D721Med (cell line): ENCODE results near the gene SPAG6.

Experiments used
- DNase-seq: peaks from one replicate; pipeline ENCODE4 v3.0.0; 2011; ENCODE audit warnings: low spot score; ENCODE audit not compliant: insufficient read length
- FAIRE-seq: peaks from 2 replicates; lab custom pipeline; 2011; peaks lifted over from hg19 to GRCh38; lab: Jason Lieb, UNC
- CTCF ChIP-seq: IDR thresholded peaks from 2 replicates; pipeline ENCODE4 v1.5.1; 2012; ENCODE audit warnings: mild to moderate bottlenecking, control low read depth; ENCODE audit not compliant: insufficient read depth; ENCODE audit errors: missing control alignments

SPAG6 gene

DNA sequence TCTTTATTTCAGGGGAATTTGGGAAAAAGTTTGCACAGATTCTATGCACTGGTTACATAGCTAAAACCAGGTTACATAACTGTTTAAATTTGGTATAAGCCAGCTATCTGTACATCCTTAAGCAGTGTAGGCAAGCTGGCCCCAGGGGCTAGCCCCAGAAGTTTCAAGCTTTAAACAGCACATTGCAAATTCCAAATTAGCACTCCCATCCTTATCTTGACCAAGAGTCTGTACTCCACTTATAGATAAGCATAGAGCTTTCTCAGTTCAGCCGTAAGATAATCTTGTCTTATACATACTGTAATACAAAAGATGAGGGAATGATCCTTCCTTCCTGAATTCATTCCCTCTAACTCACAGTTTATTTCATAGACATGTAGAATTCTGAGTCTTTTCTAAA lies 109.3 kb downstream of the SPAG6 start:
- DNase-seq (no peak), FAIRE-seq (no peak)
- TF ChIP-seq CTCF: no peak

- FAIRE-seq (no peak), DNase-seq (no peak)
- TF ChIP-seq CTCF: no peak
Observed at GRCh38 chr10:22455068-22455857, 110.0 kb downstream of the SPAG6 start.

DNA sequence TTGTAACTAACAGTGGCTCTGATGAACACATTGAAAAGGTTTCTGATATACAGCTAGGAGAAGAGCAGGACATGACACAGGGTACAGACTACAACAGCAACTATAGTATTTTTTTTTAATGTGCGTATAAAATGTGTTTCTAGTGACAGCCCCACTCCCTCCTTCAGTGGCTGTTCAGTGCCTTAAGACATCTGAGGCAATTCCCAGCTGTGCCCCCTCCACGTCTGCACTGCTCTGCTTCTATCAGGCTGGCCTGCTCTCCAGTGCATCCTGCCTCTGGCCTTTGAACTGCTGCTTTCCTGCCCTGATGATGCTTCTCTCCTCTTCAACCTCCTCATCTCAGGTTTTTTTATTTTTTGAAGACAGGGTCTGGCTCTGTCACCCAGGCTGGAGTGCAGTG lies 111.2 kb downstream of the SPAG6 start:
- no peak for TF ChIP-seq CTCF
- DNase-seq: no peak
- FAIRE-seq: no peak

- FAIRE-seq (no peak), DNase-seq (no peak)
- no peak for TF ChIP-seq CTCF
Observed at GRCh38 chr10:22458272-22459038, 113.2 kb downstream of the SPAG6 start.

DNA sequence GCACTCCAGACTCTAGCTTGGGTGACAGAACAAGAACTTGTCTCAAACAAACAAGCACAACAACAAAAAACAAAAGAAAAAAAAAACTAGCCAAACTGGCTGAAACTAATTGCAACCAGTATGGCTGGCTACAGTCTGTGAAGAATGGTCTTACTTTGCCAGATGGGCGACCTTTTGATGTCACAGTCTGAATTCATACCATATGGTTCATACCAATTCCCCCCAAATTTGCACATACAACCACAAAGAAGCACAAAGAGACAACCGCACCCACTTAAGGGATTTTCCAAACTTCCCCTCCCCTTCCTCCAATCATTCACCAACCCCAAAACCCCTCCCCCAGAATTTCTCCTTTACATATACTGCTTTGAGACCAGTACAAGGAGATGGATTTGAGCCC lies 114.2 kb downstream of the SPAG6 start:
- FAIRE-seq (no peak), DNase-seq (no peak)
- TF ChIP-seq CTCF: no peak

DNA sequence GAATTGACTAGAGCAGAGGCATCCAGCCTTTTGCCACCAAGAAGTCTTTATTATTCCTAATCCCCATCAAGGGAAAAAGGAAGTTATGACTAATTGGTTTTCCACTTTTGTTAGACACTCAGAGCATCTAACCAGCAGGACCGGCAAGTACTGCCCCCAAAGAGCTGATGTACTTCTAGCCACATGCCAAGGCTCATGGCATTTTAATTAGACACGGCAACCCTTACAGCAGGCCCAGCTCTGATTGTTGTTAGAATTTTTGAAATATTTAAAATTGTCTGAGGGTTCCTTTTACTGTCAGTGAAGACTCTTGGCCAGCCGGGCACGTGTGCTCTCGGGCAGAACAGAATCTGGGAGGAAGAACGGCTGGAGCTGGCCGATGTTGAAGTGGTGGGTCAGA lies 114.8 kb downstream of the SPAG6 start:
- DNase-seq (no peak), FAIRE-seq (no peak)
- TF ChIP-seq CTCF: no peak
